NB4 (cell line): ENCODE results near the gene ZNF638.
"Not testable (repeated sequence)": the region's sequence is repeated elsewhere in the genome, so short reads cannot be mapped to it uniquely, and the experiment has no call there.

Experiments used
- MYC ChIP-seq: IDR thresholded peaks from 2 replicates; pipeline ENCODE4 v1.6.1; 2011; ENCODE audit warnings: low read depth, low read length
- TF ChIP-seq, protein P1 (sequence below): IDR thresholded peaks from one replicate; pipeline ENCODE4 v1.5.1; 2012; ENCODE audit warnings: low read depth, low read length

DNA sequence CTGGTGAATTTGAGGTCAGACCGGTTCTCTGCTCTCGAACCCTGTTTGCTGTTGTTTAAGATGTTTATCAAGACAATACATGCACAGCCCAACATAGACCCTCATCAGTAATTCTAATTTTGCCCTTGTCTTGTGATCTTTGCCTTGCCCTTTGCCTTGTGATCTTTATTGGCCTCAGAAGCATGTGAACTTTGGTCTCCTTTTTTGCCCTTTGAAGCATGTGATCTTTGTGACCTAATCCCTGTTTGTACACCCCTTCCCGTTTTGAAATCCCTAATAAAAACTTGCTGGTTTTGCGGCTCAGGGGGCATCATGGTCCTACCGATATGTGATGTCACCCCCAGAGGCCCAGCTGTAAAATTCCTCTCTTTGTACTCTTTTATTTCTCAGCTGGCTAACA, 113.6 kb downstream of the ZNF638 start:
- TF ChIP-seq, protein P1, sequence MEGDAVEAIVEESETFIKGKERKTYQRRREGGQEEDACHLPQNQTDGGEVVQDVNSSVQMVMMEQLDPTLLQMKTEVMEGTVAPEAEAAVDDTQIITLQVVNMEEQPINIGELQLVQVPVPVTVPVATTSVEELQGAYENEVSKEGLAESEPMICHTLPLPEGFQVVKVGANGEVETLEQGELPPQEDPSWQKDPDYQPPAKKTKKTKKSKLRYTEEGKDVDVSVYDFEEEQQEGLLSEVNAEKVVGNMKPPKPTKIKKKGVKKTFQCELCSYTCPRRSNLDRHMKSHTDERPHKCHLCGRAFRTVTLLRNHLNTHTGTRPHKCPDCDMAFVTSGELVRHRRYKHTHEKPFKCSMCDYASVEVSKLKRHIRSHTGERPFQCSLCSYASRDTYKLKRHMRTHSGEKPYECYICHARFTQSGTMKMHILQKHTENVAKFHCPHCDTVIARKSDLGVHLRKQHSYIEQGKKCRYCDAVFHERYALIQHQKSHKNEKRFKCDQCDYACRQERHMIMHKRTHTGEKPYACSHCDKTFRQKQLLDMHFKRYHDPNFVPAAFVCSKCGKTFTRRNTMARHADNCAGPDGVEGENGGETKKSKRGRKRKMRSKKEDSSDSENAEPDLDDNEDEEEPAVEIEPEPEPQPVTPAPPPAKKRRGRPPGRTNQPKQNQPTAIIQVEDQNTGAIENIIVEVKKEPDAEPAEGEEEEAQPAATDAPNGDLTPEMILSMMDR: not testable (repeated sequence)
- TF ChIP-seq MYC: not testable (repeated sequence)
